Activated naive CD4-positive, alpha-beta T cell (primary cell): Measurements from ENCODE around the gene SV2C.

Source experiments
- DNase-seq, 4 experiments: peaks; one replicate each; lab custom pipeline; 2025; lab: John Stamatoyannopoulos, UW

Gene SV2C

GRCh38 chr5:76165029-76165428, 81.8 kb downstream of the SV2C start:
- DNase-seq, result no peak

GRCh38 chr5:76165711-76166374, 82.7 kb downstream of the SV2C start:
- DNase-seq, result no peak

GRCh38 chr5:76166886-76167576, 83.8 kb downstream of the SV2C start:
- DNase-seq, result no peak

DNA sequence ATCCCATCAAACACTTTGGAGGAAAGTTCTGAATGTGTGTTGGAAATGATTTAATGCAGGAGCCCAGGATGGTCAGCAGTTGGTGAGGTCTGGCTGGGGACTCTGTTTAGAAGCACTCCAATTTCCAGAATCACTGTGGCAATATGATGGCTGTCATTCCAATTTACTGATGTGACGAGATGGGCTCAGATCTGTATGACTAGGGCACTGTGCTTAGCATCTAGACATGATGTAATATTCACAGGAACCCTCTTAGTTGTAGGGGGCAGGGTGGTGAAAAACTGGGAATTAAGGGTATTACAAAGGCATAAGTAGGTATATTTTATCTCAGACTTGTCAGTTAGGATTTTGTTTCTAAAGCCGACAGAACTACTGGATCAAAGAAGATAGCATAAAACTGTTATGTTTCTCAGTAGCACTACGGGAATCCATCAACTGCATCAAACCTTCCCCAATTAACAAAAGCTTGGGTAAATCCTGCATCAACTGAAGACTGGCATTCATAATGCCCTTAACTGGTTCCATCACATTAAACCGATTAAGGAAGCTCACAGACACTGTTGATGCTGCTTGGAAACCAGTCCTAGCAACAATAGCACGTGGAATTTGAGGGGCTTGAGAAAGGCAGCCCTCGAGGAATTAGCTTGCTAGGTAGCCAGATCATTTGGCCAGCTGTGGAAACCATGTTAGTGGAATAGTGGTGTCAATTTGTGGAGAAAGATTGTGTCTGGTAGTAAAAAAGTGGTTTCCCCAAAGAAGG, 86.1 kb downstream of the SV2C start:
- DNase-seq, result no peak

- DNase-seq, result no peak
Measured at GRCh38 chr5:76174101-76174500, 90.9 kb downstream of the SV2C start.

DNA sequence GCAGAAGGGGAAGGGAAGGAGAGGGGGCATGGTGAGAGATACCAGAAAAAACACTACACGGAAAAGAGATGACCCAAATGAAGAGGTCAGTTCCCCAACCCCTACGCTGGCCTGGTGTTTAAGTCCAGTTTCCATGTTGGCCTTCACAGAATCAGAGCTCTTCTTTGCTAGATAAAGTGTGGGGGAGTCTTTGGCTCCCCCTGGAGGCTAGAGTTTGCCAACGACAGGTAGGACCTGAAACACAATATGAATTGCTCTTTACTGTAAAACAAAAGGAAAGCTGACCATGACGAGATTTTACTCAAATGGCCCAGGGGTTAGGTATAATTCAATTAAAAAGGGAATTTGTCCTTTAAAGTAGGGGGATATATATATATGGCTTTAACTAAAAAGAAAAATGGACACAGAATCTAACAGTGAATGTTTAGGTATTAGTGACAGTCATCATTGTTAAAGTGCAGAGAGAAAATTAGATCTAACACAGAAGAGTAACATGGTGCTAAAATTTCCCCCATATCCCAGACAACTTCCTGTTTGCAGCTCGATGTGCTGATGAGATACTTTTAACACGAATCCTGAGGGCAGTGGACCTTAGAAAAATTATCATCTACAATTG, 92.0 kb downstream of the SV2C start:
- peak in 1 of 4 experiments; percentile 24 for DNase-seq

GRCh38 chr5:76175821-76176403, 92.7 kb downstream of the SV2C start:
- no peak for DNase-seq

- no peak for DNase-seq
Measured at GRCh38 chr5:76177978-76178377, 94.8 kb downstream of the SV2C start.

- no peak for DNase-seq
Measured at GRCh38 chr5:76178913-76179312, 95.7 kb downstream of the SV2C start.

GRCh38 chr5:76180814-76181805, 97.9 kb downstream of the SV2C start:
- DNase-seq, result no peak

- DNase-seq, result no peak
Measured at GRCh38 chr5:76187386-76187785, 104.2 kb downstream of the SV2C start.

DNA sequence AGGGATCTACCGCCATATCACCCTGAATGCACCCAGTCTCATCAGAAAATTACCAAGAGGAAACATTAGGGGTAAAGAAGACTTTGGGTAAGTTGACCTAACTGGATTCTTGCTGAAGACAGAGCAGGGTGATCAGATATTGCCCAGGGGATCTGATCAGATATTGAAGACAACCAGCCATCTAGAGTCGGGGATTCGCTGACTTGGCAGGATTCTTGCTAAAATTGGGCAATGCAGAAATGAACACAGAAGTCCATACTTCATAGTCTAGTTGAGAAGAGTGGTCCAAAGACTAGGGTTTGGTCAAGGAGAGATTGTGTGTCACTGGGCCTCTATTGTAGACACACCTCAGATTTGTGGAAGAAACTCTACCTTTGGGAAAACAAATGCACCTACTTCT, 107.2 kb downstream of the SV2C start:
- no peak for DNase-seq

DNA sequence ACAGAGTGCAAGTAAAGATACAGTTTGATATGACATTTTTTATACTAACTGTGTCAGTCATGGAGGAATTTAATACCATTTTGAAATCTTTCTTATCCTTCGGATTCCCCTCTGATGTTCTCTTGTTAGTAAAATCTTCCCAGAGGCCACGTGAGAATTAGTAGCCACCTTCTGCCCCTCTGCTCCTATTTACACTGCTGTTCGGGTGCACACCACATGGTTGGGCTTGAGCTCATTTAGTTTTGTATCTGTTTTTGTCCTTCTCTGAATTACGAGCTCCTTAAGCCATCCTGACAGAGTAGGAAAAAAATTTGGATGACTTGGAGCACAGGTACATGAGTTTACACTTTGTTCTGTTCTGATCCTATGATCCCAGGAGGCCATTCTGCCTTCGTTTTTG, 109.7 kb downstream of the SV2C start:
- DNase-seq, result no peak

DNA sequence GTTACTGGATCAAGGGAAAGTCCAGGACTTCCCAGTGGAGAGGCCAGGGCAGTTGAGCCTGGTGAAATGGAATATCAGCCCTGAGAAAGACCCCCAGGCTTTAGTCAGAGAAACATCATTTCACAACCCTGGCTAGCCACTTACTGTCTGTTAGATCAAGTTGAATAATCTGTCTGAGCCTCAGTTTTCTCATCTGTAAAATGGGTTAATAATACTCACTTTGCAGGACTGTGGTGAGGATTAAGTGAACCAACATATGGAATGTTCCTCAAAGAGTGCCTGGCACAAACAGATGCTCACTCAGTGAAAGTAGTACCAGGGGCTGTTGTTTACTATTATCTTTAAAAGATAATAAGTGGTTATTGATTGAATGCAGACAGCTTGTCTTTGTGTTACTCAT, 110.5 kb downstream of the SV2C start:
- no peak for DNase-seq

GRCh38 chr5:76194340-76194739, 111.2 kb downstream of the SV2C start:
- DNase-seq, result no peak

GRCh38 chr5:76196457-76196856, 113.3 kb downstream of the SV2C start:
- no peak for DNase-seq

DNA sequence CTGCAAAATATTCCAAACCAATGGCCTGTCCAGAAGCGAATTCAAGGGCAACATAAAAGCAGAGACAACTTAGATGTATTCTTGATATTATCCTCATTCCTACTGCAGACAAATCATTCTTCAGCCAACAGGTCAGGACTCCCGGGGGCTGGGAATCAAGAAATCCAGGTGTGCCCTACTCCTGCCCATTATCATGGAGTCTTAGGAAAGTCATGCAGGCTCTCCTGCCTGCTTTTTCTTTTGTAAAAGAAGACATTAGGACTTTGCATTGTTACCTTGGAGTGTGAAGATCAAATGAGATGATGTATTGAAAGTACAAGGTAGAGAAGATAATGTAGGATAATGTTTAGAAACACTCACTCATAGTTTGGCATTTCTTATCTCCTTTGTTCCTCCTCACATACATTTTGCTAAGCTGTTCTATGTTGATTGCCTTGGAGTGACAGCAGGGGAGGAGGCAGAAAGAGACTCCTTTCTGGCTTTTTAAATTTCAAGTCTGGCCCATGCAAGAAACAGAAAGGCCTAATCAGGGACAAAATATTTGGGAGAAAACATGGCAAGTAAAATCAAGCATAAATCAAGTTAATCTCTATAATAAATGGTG, 113.8 kb downstream of the SV2C start:
- DNase-seq, result no peak

- DNase-seq, result no peak
Measured at GRCh38 chr5:76197726-76198125, 114.5 kb downstream of the SV2C start.

DNA sequence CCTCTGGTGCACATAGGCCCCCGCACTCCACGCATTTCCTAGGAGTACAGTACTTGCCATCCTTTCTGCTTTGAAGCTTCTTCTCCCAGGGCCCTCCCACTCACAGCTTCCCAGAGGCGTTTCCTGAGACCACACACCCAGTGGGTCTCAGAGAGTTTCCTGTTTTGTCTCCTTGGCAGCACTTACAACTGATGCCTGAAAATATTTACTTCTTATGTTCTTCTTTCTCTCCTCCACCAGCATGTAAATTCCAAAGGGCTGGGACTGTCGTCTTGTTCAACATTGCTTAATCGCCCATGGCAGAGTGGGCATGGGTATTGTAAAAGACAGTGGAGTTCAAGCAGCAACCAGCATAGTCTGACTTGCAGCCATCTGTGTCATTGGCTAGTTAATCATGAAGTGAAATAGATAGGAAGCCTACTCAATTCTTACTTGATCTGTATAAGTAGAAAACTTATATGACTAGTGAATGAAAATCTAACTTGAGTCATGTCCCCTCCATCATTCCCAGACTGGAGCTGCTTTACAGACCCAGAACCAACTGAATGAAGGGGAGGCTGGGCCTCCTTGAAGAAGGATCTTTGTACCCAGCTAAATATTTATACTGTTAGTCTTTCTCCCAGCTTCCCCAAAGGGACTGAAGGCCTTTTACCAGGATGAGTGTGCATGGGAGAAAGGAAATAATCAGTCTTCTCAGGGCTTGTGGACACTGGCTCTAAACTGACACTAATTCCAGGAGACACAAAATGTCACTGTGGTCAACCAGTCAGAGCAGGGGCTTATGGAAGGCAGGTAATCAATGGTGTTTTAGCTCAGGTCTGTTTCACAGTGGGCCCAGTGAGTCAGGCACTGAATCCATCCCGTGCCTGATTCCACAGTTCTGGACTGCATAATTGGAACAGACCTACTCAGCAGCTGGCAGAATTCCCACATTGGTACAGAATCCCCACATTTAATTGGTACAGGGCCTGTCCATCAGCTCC, 116.4 kb downstream of the SV2C start:
- DNase-seq, result no peak
